GM12891 (cell line): ENCODE results near the gene BRAF.
"Not testable (repeated sequence)": the region's sequence is repeated elsewhere in the genome, so short reads cannot be mapped to it uniquely, and the experiment has no call there.

Source experiments
- DNase-seq: peaks from one replicate; pipeline ENCODE4 v3.0.0; 2011; ENCODE audit warnings: low spot score; ENCODE audit not compliant: insufficient read length
- FAIRE-seq: peaks from 2 replicates; lab custom pipeline; 2011; peaks lifted over from hg19 to GRCh38; lab: Jason Lieb, UNC
- PAX5 ChIP-seq: IDR thresholded peaks from 2 replicates; pipeline ENCODE4 v1.6.1; 2011; ENCODE audit warnings: low read length, moderate library complexity, mild to moderate bottlenecking; ENCODE audit not compliant: insufficient read depth, severe bottlenecking
- POLR2A ChIP-seq: IDR thresholded peaks from 2 replicates; pipeline ENCODE4 v1.6.1; 2011; ENCODE audit warnings: low read depth, low read length, control low read depth
- POLR2AphosphoS5 ChIP-seq: IDR thresholded peaks from 2 replicates; pipeline ENCODE4 v1.6.1; 2011; ENCODE audit warnings: low read depth, low read length, control low read depth
- POU2F2 ChIP-seq: IDR thresholded peaks from 2 replicates; pipeline ENCODE4 v1.6.1; 2011; ENCODE audit warnings: low read depth, mild to moderate bottlenecking, control low read depth, low read length, moderate library complexity
- SPI1 ChIP-seq: IDR thresholded peaks from 2 replicates; pipeline ENCODE4 v1.6.1; 2011; ENCODE audit warnings: low read depth, low read length, control low read depth
- TAF1 ChIP-seq: IDR thresholded peaks from 2 replicates; pipeline ENCODE4 v1.6.1; 2011; ENCODE audit warnings: low read depth, low read length, control low read depth

The BRAF gene

DNA sequence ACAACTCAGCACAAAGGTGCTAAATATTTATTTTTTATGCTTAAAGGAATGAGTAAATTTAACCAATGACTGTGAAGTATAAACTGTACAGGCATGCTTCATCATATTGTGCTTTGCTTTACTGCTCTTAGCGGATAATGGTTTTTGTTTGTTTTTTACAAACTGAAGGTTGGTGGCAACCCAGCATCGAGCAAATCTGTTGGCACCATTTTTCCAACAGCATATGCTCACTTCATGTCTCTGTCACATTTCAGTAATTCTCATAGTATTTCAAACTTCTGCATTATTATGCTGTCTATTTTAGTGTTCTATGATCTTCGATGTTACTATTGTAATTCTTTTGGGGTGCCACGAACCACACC, 22.8 kb downstream of the BRAF start:
- TF ChIP-seq POLR2AphosphoS5, result no peak
- TF ChIP-seq PAX5, result no peak
- no peak for TF ChIP-seq POLR2A
- TF ChIP-seq SPI1, result no peak
- TF ChIP-seq POU2F2, result no peak
- no peak for TF ChIP-seq TAF1
- DNase-seq (no peak), FAIRE-seq (no peak)

DNA sequence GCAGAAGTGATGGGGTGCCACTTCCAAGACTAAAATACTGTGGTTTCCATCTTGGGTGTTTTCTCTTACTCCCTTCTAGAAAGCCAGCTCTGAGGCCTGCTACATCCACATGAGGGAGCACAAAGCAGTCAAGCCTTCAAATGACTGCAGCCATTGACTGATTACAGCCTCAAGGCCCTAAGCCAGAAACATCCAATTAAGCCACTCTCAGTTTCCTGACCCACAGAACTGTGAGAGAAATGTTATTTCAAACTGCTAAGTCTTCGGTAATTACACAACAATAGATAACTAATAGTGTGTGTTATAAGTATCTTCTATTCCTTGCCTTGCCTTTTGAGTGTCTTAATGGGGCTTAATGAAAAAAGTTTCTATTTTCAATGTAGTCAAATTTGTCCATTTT, 24.8 kb downstream of the BRAF start:
- FAIRE-seq (no peak), DNase-seq (no peak)
- no peak for TF ChIP-seq TAF1
- no peak for TF ChIP-seq SPI1
- TF ChIP-seq PAX5, result no peak
- TF ChIP-seq POLR2AphosphoS5, result no peak
- TF ChIP-seq POU2F2, result no peak
- TF ChIP-seq POLR2A, result no peak

DNA sequence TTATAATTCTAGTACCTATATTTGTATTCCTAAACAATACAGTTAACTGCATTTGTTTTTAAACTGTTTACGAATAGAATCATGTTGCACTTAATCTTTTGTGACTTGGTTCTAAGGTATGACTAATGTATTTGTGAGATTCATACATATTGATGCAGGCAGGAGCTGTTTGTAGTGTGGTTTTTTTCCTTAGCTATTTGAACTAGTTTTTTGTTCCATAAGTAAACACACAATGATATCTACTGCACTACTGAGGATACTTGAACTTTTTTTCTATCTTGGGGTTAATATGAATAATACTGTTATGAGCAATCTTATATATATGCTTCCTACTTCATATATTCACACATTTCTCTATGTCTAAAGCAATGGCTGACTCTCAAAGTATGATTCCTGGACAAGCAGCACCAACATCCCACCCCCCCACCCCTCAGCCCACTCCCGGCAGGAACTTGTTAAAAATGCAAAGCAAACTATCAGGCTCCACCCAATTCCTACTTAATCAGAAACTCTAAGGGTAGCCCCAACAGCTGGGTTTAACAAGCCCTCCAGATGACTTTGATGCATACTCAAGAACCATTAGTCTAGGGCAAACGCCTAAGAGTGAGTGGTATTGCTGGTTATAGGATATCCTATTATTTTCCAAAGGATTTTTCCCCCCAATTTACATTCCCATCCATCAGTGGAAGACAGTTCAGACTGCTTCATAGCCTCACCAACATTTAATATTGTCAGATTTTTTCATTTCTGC, 25.8 kb downstream of the BRAF start:
- DNase-seq, result no peak
- TF ChIP-seq PAX5 (no peak), POLR2AphosphoS5 (no peak), SPI1 (no peak), POU2F2 (no peak), POLR2A (no peak), TAF1 (no peak)
- FAIRE-seq, result no peak

DNA sequence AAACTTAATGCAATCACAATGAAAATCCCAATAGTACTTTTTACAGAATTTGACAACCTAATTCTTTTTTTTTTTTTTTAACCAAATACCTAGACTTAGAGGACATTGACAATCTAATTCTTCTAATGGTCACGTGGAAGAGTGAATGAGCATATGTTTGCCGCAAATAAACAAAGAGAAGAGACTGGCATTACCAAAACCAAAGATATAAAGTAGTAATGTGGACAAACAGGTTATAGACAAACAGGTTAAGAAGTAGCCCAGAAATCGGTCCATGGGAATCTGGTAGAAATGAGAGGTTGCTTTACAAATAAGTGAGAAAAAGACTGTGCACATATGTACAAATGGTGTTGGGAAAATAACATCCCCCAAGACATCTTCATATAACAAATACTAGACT, 27.7 kb downstream of the BRAF start:
- DNase-seq (no peak), FAIRE-seq (no peak)
- TF ChIP-seq POU2F2 (no peak), PAX5 (no peak), POLR2AphosphoS5 (no peak), SPI1 (no peak), POLR2A (no peak), TAF1 (no peak)

DNA sequence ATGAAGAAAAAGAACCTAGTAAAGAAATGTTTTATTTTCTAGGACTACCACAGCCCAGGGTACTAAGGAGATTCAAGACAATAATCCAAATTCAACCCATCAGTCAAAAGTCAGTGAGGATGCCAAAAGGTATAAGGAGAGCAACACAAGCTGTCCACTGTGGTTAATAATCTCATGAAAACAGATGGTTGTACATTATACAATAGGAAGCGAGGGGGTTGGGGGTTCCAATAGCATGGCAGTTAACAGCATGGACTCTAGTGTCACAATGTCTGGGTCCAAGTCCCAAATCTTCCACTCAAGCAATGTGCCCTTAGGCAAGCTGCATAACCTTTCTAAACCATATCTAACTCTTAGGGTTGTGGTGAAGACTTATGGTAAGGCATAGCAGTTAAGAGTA, 35.1 kb downstream of the BRAF start:
- FAIRE-seq (no peak), DNase-seq (no peak)
- TF ChIP-seq TAF1 (no peak), SPI1 (no peak), POU2F2 (no peak), PAX5 (no peak), POLR2AphosphoS5 (no peak), POLR2A (no peak)

DNA sequence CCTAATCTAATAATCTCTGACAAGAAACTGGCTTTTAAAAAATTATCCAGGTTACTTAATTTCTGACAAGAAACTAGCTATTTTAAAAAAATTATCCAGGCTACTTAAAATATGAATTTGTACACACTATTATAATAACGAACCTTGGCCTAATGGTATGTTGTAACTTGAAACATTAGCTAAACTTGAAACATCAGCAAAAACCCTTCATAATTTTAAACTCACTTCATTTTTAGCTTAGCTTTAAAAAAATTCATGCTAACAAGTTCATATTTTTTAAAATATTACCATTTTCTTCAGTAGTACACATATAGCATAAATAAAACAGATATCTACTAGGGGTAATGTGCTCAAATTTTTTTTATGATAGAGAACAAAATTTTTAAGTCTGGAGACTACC, 35.6 kb downstream of the BRAF start:
- DNase-seq, result no peak
- no peak for FAIRE-seq
- TF ChIP-seq PAX5, result no peak
- no peak for TF ChIP-seq POLR2AphosphoS5
- TF ChIP-seq POU2F2, result no peak
- no peak for TF ChIP-seq POLR2A
- TF ChIP-seq TAF1, result no peak
- no peak for TF ChIP-seq SPI1

DNA sequence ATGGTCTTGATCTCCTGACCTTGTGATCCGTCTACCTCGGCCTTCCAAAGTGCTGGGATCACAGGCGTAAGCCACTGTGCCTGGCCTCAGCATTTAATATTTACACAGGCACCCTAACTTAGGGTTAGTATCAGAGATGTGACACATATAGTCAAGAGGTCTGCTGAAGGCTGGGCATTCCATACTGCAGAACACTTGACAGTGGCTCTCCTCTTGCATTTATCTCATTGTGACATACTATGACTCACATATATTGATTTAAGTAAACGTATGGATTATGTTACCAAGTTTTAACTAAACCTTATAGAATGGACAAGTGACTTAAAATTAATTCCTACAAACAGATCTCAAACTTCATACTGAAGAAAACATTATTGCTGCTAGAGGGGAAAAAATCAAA, 36.6 kb downstream of the BRAF start:
- TF ChIP-seq POLR2A (no peak), SPI1 (no peak), PAX5 (no peak)
- FAIRE-seq (peak; percentile 26), DNase-seq (no peak)

DNA sequence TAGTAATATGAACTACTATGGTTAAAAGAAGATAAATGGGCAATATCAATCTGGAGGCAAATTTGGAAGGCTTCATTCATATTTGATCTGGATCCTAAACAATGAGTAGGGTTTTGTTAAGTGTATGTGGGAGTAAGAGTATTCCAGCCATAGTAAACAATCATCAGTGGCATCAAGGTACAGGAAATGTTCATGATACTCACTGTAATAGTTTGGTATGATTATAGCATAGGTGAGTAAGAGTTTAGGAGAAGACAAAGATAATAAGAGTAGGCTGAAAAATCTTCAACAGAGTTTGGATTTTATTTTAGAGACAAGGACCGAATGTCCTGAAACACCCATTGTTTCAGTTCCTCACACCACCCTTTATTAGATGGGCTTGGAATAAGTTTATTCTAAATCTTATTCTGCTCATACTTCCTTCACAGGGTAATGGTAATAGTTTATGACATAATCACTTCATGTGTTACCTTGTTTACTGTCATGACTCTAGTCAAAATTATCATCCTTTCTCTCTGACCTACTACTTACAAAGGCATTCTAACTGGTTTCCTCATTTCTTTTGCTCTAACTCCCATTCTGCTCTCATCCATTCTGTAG, 38.9 kb downstream of the BRAF start:
- no peak for FAIRE-seq
- no peak for DNase-seq
- TF ChIP-seq SPI1 (peak; percentile 78), POU2F2 (no peak)

DNA sequence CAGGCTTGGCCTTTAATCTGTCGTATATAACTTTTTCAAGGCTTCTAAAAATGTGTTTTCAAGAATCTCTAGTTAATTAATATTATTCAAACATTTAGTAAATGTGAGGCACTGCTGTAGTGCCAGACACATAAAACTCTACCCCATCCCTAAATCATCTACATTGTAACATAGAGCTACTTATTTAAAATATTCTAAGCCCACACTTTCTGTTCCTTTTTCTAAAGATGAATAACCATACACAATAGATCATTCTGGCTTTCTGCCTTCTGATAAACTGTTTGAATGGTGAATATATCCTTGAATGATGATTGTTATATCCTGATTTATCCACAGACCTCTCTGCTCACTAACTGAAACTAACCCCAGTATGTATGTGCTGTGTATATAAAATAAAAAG, 41.4 kb downstream of the BRAF start:
- DNase-seq (no peak), FAIRE-seq (no peak)
- peak; percentile 49; the same call in 1 of the 2 replicates for TF ChIP-seq SPI1
- TF ChIP-seq POLR2AphosphoS5, result no peak
- no peak for TF ChIP-seq TAF1

DNA sequence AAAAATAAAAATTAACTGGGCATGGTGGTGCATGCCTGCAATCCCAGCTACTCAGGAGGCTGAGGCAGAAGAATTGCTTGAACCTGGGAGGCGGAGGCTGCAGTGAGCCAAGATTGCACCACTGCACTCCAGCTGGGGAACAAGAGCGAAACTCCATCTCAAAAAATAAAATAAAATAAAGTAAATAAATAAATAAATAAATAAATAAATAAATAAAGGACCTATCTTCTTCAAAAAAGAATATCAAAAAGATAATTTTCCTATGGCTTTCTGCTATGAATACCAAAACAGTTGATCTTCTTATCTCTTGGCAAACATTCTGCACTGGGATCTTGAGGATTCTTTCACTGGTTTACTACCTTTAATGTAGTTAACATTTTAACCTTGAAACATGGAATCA, 41.9 kb downstream of the BRAF start:
- FAIRE-seq, DNase-seq: not testable (repeated sequence)
